HepG2 (cell line): ENCODE data around the gene COL26A1. TPM values are rescaled to one million over a fixed set of nuclear protein-coding genes. Genes with fewer than 3 reads are reported as not detected.

Source experiments
- ATAC-seq: fragments of 200-7000 bp; cut with Tn5 transposase; 3 replicates; pipeline ENCODE4 v1.9.1; 2020; ENCODE audit warnings: mild to moderate bottlenecking, moderate library complexity
- BruUV-seq: library from RNA; stranded (reverse); fragments of 400-500 nt; replicated peaks from 2 replicates; lab custom pipeline; 2021; lab: Mats Ljungman, UMichigan
- CTCF ChIA-PET: fragments of 300-600 bp; formaldehyde crosslinking; extraction: SDS; loops from one replicate; lab custom pipeline; 2021; ENCODE audit warnings: low total read pairs, inconsistent platforms, low intra/inter-chr PET ratio; lab: Yijun Ruan, JAX
- POLR2A ChIA-PET: fragments of 350-600 bp; sonication (Branson Sonifier 250); formaldehyde crosslinking; loops from one replicate; lab custom pipeline; 2020; ENCODE audit warnings: antibody characterized with exemption, inconsistent platforms; lab: Yijun Ruan, JAX
- DNase-seq: peaks from one replicate; pipeline ENCODE4 v3.0.0-alpha.2; 2015; ENCODE audit warnings: low spot score
- FAIRE-seq: peaks from 3 replicates; lab custom pipeline; 2011; peaks lifted over from hg19 to GRCh38; lab: Jason Lieb, UNC
- H2AFZ ChIP-seq: one replicate; pipeline ENCODE4 v1.6.1; 2011; ENCODE audit warnings: low read length, inconsistent platforms
- H3K27ac ChIP-seq: fragments of 300-600 bp; 3 replicates; pipeline ENCODE4 v1.8.0; 2011; ENCODE audit warnings: mixed run types, mild to moderate bottlenecking, mixed read lengths, low read length, inconsistent platforms; ENCODE audit not compliant: insufficient read depth; ENCODE audit errors: extremely low read length
- H3K27me3 ChIP-seq, 2 experiments: fragments of 200-600 bp in 1 of 2; 2 replicates in 1 of 2; 3 replicates in 1 of 2; pipeline versions ENCODE4 v1.6.0 to v1.8.0; 2011; ENCODE audit warnings: low read length in 2 of 2, mild to moderate bottlenecking in 2 of 2, moderate library complexity in 2 of 2, inconsistent platforms in 1 of 2; ENCODE audit not compliant: insufficient read depth in 2 of 2, control insufficient read depth in 1 of 2
- H3K36me3 ChIP-seq, 2 experiments: fragments of 200-600 bp in 1 of 2; replicated peaks in 1 of 2; 2 replicates in 1 of 2; 3 replicates in 1 of 2; pipeline versions ENCODE4 v1.5.1 to v1.8.0; 2011; ENCODE audit warnings: low read length in 2 of 2, inconsistent platforms in 1 of 2; ENCODE audit not compliant: insufficient read depth in 2 of 2, control insufficient read depth in 1 of 2
- H3K4me1 ChIP-seq: 2 replicates; pipeline ENCODE4 v1.5.1; 2012; ENCODE audit warnings: low read length, inconsistent platforms; ENCODE audit not compliant: insufficient read depth
- H3K4me2 ChIP-seq: 2 replicates; pipeline ENCODE4 v1.6.0; 2011; ENCODE audit warnings: low read depth, low read length, inconsistent platforms
- H3K4me3 ChIP-seq, 3 experiments: fragments of 200-600 bp in 1 of 3; sonication (generic), shearing (Covaris generic) in 1 of 3; replicated peaks in 1 of 3; 2 replicates each; pipeline ENCODE4 v1.5.1; 2011 to 2016; ENCODE audit warnings: low read length in 3 of 3, inconsistent platforms in 2 of 3, low read depth in 2 of 3, mild to moderate bottlenecking in 2 of 3, control low read depth in 1 of 3, mixed read lengths in 1 of 3; ENCODE audit not compliant: insufficient read depth in 1 of 3
- H3K79me2 ChIP-seq: one replicate; pipeline ENCODE4 v1.6.1; 2011; ENCODE audit warnings: low read length, inconsistent platforms; ENCODE audit not compliant: insufficient read depth
- H3K9ac ChIP-seq: 2 replicates; pipeline ENCODE4 v1.6.0; 2011; ENCODE audit warnings: mild to moderate bottlenecking, low read depth, low read length, inconsistent platforms; ENCODE audit not compliant: insufficient read depth
- H3K9me3 ChIP-seq: 2 replicates; pipeline ENCODE4 v1.5.1; 2012; ENCODE audit warnings: mild to moderate bottlenecking, low read length
- H4K20me1 ChIP-seq: 2 replicates; pipeline ENCODE4 v1.6.0; 2011; ENCODE audit warnings: inconsistent platforms, mild to moderate bottlenecking, low read length, moderate library complexity; ENCODE audit not compliant: insufficient read depth
- ARID5B ChIP-seq: IDR thresholded peaks from 2 replicates; pipeline ENCODE4 v1.4.0; 2020; ENCODE audit warnings: mild to moderate bottlenecking, missing genetic modification reagents
- CTCF ChIP-seq: sonication (generic); formaldehyde crosslinking; IDR thresholded peaks from 2 replicates; pipeline ENCODE4 v1.5.0; 2020; ENCODE audit warnings: mild to moderate bottlenecking, missing genetic modification reagents, moderate library complexity
- ELF4 ChIP-seq: sonication (generic); formaldehyde crosslinking; IDR thresholded peaks from 2 replicates; pipeline ENCODE4 v1.5.0; 2020; ENCODE audit warnings: missing genetic modification reagents, mild to moderate bottlenecking, moderate library complexity, borderline replicate concordance
- MIXL1 ChIP-seq: IDR thresholded peaks from 2 replicates; pipeline ENCODE4 v1.6.1; 2016
- REPIN1 ChIP-seq: sonication (generic); formaldehyde crosslinking; IDR thresholded peaks from 2 replicates; pipeline ENCODE4 v1.8.0; 2022; ENCODE audit warnings: missing genetic modification reagents, low read depth, mild to moderate bottlenecking, borderline replicate concordance
- TARDBP ChIP-seq: sonication (generic); formaldehyde crosslinking; IDR thresholded peaks from 2 replicates; pipeline ENCODE4 v1.8.0; 2022; ENCODE audit warnings: mild to moderate bottlenecking, missing genetic modification reagents
- TBX3 ChIP-seq: fragments of 450-650 bp; IDR thresholded peaks from 2 replicates; pipeline ENCODE4 v1.6.1; 2017; ENCODE audit warnings: antibody characterized with exemption, mild to moderate bottlenecking, inconsistent platforms, borderline replicate concordance
- THRA ChIP-seq: sonication (generic); formaldehyde crosslinking; IDR thresholded peaks from 2 replicates; pipeline ENCODE4 v1.4.0; 2020; ENCODE audit warnings: missing genetic modification reagents, borderline replicate concordance
- UBTF ChIP-seq: sonication (generic); formaldehyde crosslinking; IDR thresholded peaks from 2 replicates; pipeline ENCODE4 v1.4.0; 2020; ENCODE audit warnings: mild to moderate bottlenecking, missing genetic modification reagents
- XRCC5 ChIP-seq: fragments of 200-400 bp; formaldehyde crosslinking; optimal IDR thresholded peaks from 2 replicates; pipeline ENCODE3; 2017; ENCODE audit warnings: mild to moderate bottlenecking, low read length
- ZFP36L1 ChIP-seq: sonication (generic); formaldehyde crosslinking; IDR thresholded peaks from 2 replicates; pipeline ENCODE4 v1.8.0; 2022; ENCODE audit warnings: mild to moderate bottlenecking, missing genetic modification reagents, moderate library complexity
- ZNF720 ChIP-seq: sonication (generic); formaldehyde crosslinking; IDR thresholded peaks from 2 replicates; pipeline ENCODE4 v1.4.0; 2020; ENCODE audit warnings: missing genetic modification reagents
- WGBS: methylation state at CpG from one replicate; pipeline ENCODE4 v1.1.6; 2017; ENCODE audit warnings: low lambda C conversion rate; 5-methylcytosine and 5-hydroxymethylcytosine counted together
- in situ Hi-C: cut with HindIII; loops from 2 replicates; pipeline ENCODE4 v1.10.0; 2017; ENCODE audit warnings: low pct_unique_long_range_greater_than_20kb; ENCODE audit not compliant: extremely low pct_ligation_motif_present
- intact Hi-C: fragments of 100-400 bp; cut with micrococcal nuclease; formaldehyde crosslinking; loops from one replicate; pipeline ENCODE4 v1.10.0; 2022; ENCODE audit not compliant: unreplicated experiment
- polyA plus RNA-seq, 8 experiments: library from polyadenylated mRNA; depleted of rRNA in 3 of 8; stranded (reverse) in 7 of 8; unstranded in 1 of 8; fragments of >200 nt; fragmentation: Illumina TruSeq in 4 of 8; extraction: Trizol in 4 of 8; gene quantifications; 2 replicates each; pipeline versions ENCODE4 v1.2.1 to v1.2.3, GENCODE V29; 2011 to 2016; ENCODE audit warnings: low read depth in 4 of 8, missing spikeins in 1 of 8, mixed read lengths in 1 of 8; ENCODE audit not compliant: insufficient read depth in 1 of 8
- total RNA-seq, 5 experiments: library from RNA; depleted of rRNA; stranded (reverse); fragments of >200 nt; fragmentation: Illumina TruSeq; extraction: Trizol; gene quantifications; 2 replicates each; pipeline ENCODE4 v1.2.3, GENCODE V29; 2016; ENCODE audit warnings: low read depth in 1 of 5

The COL26A1 gene
- total and polyA plus RNA-seq, 2 of the 13 experiments (the other 11 are each of a cell fraction or from before 2014, with no cell fraction given): 7.8 to 9.2 TPM

- TF ChIP-seq THRA (CRISPR knock-in tag): no peak
- TF ChIP-seq REPIN1 (CRISPR knock-in tag): no peak
- no peak for TF ChIP-seq XRCC5
- TF ChIP-seq UBTF: no peak
Measured at GRCh38 chr7:101531726-101532357, 169.2 kb downstream of the COL26A1 start (continued).

GRCh38 chr7:101532400-101533102 is 169.9 kb downstream of the COL26A1 start:
- in situ Hi-C loops: no loop called here
- no peak for TF ChIP-seq TARDBP (CRISPR knock-in tag)
- TF ChIP-seq MIXL1: no peak
- TF ChIP-seq ZNF720: no peak
- no peak for TF ChIP-seq CTCF (CRISPR knock-in tag)
- TF ChIP-seq ARID5B (CRISPR knock-in tag): no peak
- no peak for TF ChIP-seq ZFP36L1 (CRISPR knock-in tag)
- no peak for TF ChIP-seq TBX3
- TF ChIP-seq ELF4 (CRISPR knock-in tag): no peak

More at GRCh38 chr7:101532400-101533102, 169.9 kb downstream of the COL26A1 start:
- intact Hi-C loops: no loop called here
- no TSS peak for BruUV-seq
- WGBS: 86% methylated on average over 3 of the region's 4 CpGs
- Histone ChIP-seq H4K20me1 (no peaks in the 10 kb centered on the region), H3K36me3 (no peaks in the 10 kb centered on the region), H3K79me2 (no peaks in the 10 kb centered on the region), H3K4me3 (no peak overlapping the region), H3K4me1 (peaks cover 30% of the 10 kb centered on the region), H2AFZ (no peak overlapping the region), H3K27ac (no peak overlapping the region), H3K27me3 (no peaks in the 10 kb centered on the region), H3K9me3 (no peaks in the 10 kb centered on the region), H3K9ac (no peak overlapping the region), H3K4me2 (no peak overlapping the region)
- CTCF ChIA-PET: no interaction called here
- DNase-seq: no peak
- POLR2A ChIA-PET: no interaction called here
- no peak for FAIRE-seq
- ATAC-seq: no peak
